HG03558 (cell line): ENCODE data around the gene MTCL1.

Experiments
- ATAC-seq: cut with Tn5 transposase; IDR thresholded peaks from one replicate; pipeline ENCODE4 v1.9.1; 2021; ENCODE audit warnings: moderate number of reproducible peaks; ENCODE audit not compliant: unreplicated experiment; ENCODE audit errors: extremely low read depth

MTCL1 gene

GRCh38 chr18:8786483-8787370 is 81.4 kb downstream of the MTCL1 start:
- no peak for ATAC-seq

- ATAC-seq = no peak
Measured at GRCh38 chr18:8787371-8787670, 82.0 kb downstream of the MTCL1 start.

DNA sequence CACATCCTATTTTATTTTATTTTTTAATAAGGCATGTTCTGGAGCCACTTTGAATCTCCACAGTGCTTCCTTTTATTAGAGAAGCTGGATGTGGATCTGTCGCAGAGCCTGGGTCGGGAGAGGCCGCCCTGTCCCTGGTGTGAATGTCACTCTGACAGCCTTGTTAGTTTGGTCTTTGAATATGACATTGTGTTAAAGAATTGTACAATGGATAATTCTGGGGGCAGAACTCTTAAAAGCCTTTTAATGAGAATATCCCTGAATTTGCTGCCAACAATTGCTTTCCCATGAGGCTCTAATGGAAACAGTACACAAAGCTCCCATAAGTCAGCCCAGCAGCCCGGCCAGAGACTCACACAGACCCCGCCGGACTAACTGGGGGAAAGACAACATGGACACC is 82.4 kb downstream of the MTCL1 start:
- no peak for ATAC-seq

- ATAC-seq = no peak
Measured at GRCh38 chr18:8788503-8789429, 83.4 kb downstream of the MTCL1 start.

- no peak for ATAC-seq
Measured at GRCh38 chr18:8791171-8791651, 85.9 kb downstream of the MTCL1 start.

DNA sequence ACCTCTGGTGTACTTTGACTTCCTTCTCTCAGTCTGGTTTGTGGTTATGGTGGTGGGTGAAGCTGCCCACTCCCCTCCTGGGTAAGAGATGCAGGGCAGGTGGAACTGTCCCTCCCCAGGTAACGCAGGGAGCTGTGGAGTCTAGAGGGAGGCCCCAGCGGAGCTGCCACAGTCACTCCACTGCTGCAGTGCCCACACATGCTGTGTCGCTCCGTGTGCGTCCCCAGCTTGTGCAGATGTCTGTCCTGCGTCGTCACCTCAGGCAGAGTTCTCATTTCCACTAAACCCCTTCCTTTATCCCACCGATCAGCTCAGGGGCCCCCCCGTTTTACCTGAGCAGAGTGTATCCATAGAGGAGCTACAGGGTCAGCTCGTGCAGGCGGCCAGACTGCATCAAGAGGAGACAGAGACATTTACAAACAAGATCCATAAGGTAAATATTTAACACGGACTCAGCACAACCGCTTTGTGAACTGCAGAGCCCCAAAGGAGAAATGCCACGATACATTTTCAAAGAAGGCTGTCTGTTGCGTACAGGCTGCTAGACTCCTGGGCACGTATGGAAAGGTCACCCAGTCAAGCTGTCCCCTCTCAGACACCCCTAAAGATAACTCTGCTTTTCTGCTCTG is 87.4 kb downstream of the MTCL1 start:
- ATAC-seq = no peak

DNA sequence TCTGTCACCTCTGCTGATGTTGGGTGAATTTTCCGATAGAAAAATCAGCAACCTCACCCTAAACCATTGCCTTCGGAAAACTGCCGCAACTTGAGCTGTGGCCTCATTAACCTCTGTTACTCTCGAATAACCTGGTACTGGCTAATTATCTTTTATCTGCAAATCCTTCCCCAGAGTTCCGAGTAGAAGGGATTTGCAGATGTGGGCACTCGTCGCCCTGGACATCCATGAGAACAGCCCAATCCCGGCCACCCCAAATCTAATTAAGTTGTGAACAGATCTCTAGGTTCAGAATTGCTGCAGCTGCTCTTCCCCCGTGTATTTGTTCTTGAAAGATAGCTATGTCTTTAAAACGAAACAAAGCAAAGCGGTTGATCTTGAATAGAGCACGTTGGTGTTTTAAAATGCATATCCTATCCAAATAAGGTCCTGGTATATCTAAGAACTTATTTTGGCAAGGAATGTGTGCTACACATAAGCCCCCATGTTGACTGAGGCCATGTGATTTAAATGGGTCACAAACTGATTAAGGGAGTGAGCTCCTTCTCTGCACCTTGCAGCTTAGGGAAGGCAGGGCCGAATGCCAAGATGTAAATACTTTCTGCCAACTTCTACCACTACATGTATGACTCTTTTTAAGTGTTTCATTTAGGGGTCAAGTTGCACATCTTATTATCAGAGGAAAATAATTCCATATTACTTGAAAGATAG is 88.2 kb downstream of the MTCL1 start:
- no peak for ATAC-seq

DNA sequence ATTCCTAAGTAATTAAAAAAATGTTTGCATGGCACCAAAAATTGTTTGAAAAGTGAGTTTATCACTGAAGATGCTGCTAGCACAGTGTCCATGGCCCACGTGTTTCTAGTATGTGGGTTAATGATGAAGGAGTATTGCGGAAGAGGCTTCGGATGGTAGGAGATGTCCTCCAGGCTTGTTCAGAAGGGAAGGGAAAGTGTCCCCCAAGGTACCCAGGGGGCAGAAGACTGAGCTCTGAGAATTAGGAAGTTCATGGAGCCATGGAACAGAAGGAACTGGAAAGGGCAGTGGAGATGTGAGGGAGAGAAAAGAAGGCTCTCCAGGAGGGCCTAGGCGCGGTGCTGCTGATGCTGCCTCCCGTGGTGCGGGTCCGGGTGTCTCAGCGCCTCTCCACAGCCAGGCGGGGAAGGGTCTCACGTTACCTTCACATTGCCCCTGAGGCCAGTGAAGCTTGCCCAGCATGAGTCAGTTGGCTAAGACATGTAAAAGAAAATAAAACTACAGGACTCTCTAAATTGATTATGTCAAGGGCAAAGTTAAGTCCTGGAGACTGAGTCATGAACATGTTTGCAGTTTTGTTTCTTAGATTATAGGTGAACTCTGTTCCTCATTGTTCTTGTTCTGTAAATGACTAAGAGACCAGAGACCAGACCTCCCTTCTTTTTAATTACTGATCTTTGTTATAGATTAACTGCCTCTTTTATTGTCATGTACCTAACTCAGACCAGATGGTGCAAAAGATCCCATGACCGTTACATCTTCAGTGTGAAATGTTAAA is 89.0 kb downstream of the MTCL1 start:
- ATAC-seq = no peak

- no peak for ATAC-seq
Measured at GRCh38 chr18:8794934-8795280, 89.6 kb downstream of the MTCL1 start.

- no peak for ATAC-seq
Measured at GRCh38 chr18:8795586-8796325, 90.4 kb downstream of the MTCL1 start.

GRCh38 chr18:8797206-8797605 is 91.8 kb downstream of the MTCL1 start:
- ATAC-seq = no peak

DNA sequence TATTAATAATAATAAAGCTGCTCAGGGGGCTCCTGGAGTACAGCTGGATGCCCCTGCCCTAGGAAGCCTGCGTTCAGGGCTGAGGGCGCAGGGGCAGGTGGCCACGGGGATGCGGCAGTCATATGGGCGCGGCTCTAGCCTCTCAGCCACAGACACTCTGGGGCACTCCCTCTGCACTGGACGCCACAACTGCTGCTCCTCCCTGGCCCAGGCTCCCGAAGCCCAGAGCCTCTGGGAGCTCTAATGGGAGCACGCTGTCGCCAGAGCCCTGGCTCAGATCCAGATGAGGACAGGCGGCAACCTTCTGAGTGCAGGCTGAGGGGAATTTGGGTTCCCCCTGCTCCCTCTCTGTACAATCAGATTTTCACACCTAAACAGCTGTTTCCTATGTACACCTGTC is 93.6 kb downstream of the MTCL1 start:
- ATAC-seq = no peak

- ATAC-seq = no peak
Measured at GRCh38 chr18:8799596-8800441, 94.5 kb downstream of the MTCL1 start.

GRCh38 chr18:8800445-8800844 is 95.1 kb downstream of the MTCL1 start:
- ATAC-seq = no peak

DNA sequence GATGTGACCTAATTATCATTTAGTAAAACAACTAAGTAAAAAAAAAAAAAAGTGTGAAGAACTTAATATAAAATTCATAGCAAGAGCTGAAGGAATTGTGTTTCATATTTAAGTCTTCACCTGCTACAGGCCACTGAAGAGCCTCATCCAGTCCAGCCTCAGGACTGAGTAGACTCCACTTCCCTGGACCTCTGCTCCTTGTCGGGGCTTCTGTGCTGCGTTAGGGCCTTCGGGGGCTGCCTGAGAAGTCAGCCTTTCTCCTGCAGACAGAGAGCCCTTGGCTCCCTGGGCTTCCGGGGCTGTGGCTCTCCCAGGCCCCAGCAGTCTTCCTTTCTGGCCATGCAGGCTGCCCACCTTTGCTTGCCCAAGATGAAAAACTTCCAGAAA is 95.5 kb downstream of the MTCL1 start:
- ATAC-seq = no peak

DNA sequence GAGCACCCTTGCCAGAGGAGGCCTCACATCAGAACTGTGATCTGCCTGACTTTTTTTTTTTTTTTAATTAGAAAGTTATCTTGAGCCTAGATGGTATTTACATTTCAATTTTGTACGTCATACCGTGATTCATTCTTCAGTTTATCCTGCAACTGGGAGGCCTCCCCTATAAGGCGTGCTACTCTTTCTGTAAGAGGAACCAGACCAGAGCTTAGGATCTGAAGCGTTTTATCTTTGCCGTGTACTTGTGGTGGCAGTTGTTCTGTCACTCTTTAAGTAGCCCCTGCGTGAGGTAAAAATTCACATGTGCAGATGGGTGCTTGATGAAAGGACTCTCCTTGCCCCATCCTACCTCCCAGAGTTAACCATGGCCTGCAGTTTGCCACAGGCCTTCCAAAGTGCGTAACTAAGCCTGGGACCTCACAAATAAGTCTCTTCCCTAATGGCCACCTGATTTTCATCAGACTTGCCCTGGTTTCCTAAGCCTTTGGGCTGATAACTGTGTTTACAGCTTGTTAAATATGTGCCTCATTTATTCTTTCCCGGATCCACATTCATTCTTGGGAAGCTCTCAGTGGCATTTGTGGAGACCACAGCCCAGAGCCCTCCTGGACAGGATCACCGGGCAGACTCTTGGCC is 96.0 kb downstream of the MTCL1 start:
- no peak for ATAC-seq

DNA sequence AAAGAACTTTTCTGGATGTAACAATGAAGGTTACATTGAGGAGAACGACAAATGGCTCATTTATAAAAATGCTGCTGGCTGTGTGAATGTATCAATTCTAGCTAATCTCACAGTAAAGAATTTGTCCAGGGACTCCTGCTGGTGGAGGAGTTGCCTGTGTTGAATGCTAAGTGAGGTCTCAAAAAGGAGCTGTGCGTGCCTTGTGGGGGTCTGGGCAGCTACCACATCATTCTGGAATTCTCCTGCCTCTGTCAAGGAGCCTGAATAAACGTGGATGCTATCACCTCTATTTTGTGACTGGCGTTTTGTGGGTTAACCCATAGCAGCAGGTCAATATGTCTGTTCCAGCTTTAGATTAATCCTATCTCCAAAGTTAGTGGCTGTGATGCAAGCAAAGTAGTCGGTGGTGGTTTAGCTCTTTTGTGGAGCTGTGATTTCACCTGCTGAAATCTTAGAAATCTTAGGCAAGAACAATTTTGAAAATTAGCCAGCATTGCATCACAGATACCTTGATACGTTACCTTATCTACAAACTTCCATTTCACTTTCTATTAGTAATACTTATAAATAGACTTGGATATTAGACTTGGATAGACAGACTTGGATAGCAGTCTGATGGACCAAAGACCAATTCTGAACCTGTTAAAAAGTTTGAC is 96.8 kb downstream of the MTCL1 start:
- no peak for ATAC-seq
